Neural progenitor cell (in vitro differentiated cells): ENCODE results near the gene SHOC2.

Source experiments
- CTCF ChIP-seq: fragments of 200-600 bp; sonication (generic); IDR thresholded peaks from 2 replicates; pipeline ENCODE4 v1.5.1; 2017; ENCODE audit warnings: antibody characterized with exemption, mild to moderate bottlenecking
- EZH2phosphoT487 ChIP-seq: fragments of 200-600 bp; sonication (generic); IDR thresholded peaks from 2 replicates; pipeline ENCODE4 v1.6.1; 2017; ENCODE audit warnings: antibody characterized with exemption

GRCh38 chr10:110898391-110898790, 21.0 kb upstream of the SHOC2 start:
- TF ChIP-seq CTCF (no peak), EZH2phosphoT487 (no peak)
